HEK293 (cell line): Measurements from ENCODE around the gene HDAC11.

Source experiments
- CTCF ChIA-PET: fragments of 350-600 bp; formaldehyde crosslinking; extraction: SDS; loops from one replicate; lab custom pipeline; 2021; ENCODE audit warnings: antibody characterized with exemption; lab: Yijun Ruan, JAX
- POLR2A ChIA-PET: fragments of 300-600 bp; formaldehyde crosslinking; extraction: SDS; loops from one replicate; lab custom pipeline; 2020; ENCODE audit warnings: antibody characterized with exemption, inconsistent platforms; lab: Yijun Ruan, JAX
- H3K27ac ChIP-seq: fragments of 200-500 bp; sonication (Bioruptor generic); 2 replicates; pipeline ENCODE4 v1.5.1; 2014; ENCODE audit warnings: low read depth, low read length, control low read depth, inconsistent platforms; ENCODE audit errors: extremely low read depth
- H3K36me3 ChIP-seq, 2 experiments: fragments of 200-500 bp in 1 of 2; sonication (Bioruptor generic) in 1 of 2; 1 replicate in 1 of 2; 2 replicates in 1 of 2; pipeline ENCODE4 v1.5.1; 2014 to 2017; ENCODE audit warnings: inconsistent platforms in 2 of 2, low read length in 2 of 2; ENCODE audit not compliant: control insufficient read depth in 2 of 2, insufficient read depth in 1 of 2
- H3K4me1 ChIP-seq: fragments of 200-500 bp; sonication (Bioruptor generic); 2 replicates; pipeline ENCODE4 v1.5.1; 2014; ENCODE audit warnings: mild to moderate bottlenecking, low read length, inconsistent platforms; ENCODE audit not compliant: control insufficient read depth, insufficient read depth
- H3K4me3 ChIP-seq: 2 replicates; pipeline ENCODE4 v1.5.1; 2011; ENCODE audit warnings: low read depth, mild to moderate bottlenecking, control low read depth, low read length, moderate library complexity
- H3K9me3 ChIP-seq: fragments of 200-500 bp; sonication (Bioruptor generic); 2 replicates; pipeline ENCODE4 v1.5.1; 2014; ENCODE audit warnings: low read depth, low read length, inconsistent platforms; ENCODE audit not compliant: control insufficient read depth, insufficient read depth
- CTCF ChIP-seq: fragments of 450-650 bp; formaldehyde crosslinking; IDR thresholded peaks from 2 replicates; pipeline ENCODE4 v1.5.1; 2016; ENCODE audit warnings: missing biosample characterization, missing genetic modification characterization
- PRDM1 ChIP-seq: fragments of 450-650 bp; formaldehyde crosslinking; IDR thresholded peaks from 2 replicates; pipeline ENCODE4; 2016; ENCODE audit warnings: missing biosample characterization, missing genetic modification characterization
- PRDM6 ChIP-seq: fragments of 450-650 bp; formaldehyde crosslinking; IDR thresholded peaks from 2 replicates; pipeline ENCODE4 v1.5.1; 2017; ENCODE audit warnings: missing biosample characterization, missing genetic modification characterization
- ZBTB20 ChIP-seq: fragments of 450-650 bp; formaldehyde crosslinking; IDR thresholded peaks from 2 replicates; pipeline ENCODE4 v1.5.1; 2016; ENCODE audit warnings: missing biosample characterization, missing genetic modification characterization
- ZIC2 ChIP-seq: fragments of 450-650 bp; formaldehyde crosslinking; IDR thresholded peaks from 2 replicates; pipeline ENCODE4 v1.5.1; 2016; ENCODE audit warnings: missing biosample characterization, missing genetic modification characterization
- ZNF148 ChIP-seq: fragments of 450-650 bp; formaldehyde crosslinking; IDR thresholded peaks from 2 replicates; pipeline ENCODE4 v1.5.0; 2017; ENCODE audit warnings: missing biosample characterization, missing genetic modification characterization, borderline replicate concordance
- ZNF202 ChIP-seq: fragments of 450-650 bp; formaldehyde crosslinking; IDR thresholded peaks from 2 replicates; pipeline ENCODE4 v1.5.1; 2016; ENCODE audit warnings: missing biosample characterization, missing genetic modification characterization, borderline replicate concordance
- ZNF239 ChIP-seq: fragments of 450-650 bp; formaldehyde crosslinking; IDR thresholded peaks from 2 replicates; pipeline ENCODE4 v1.5.1; 2016; ENCODE audit warnings: missing biosample characterization, missing genetic modification characterization
- ZNF24 ChIP-seq: fragments of 450-650 bp; formaldehyde crosslinking; IDR thresholded peaks from 2 replicates; pipeline ENCODE4 v1.5.1; 2016; ENCODE audit warnings: missing biosample characterization, missing genetic modification characterization
- ZNF280C ChIP-seq: fragments of 450-650 bp; formaldehyde crosslinking; IDR thresholded peaks from 2 replicates; pipeline ENCODE4 v1.5.1; 2016; ENCODE audit warnings: missing biosample characterization, missing genetic modification characterization
- ZNF341 ChIP-seq: fragments of 450-650 bp; formaldehyde crosslinking; IDR thresholded peaks from 2 replicates; pipeline ENCODE4; 2016; ENCODE audit warnings: low read depth, missing biosample characterization, missing genetic modification characterization
- ZNF37A ChIP-seq: fragments of 450-650 bp; IDR thresholded peaks from 2 replicates; pipeline ENCODE4 v1.5.1; 2018; ENCODE audit warnings: missing biosample characterization, missing genetic modification characterization
- ZNF510 ChIP-seq: fragments of 450-650 bp; formaldehyde crosslinking; IDR thresholded peaks from 2 replicates; pipeline ENCODE4 v1.5.1; 2018; ENCODE audit warnings: mild to moderate bottlenecking, missing genetic modification characterization, missing biosample characterization; ENCODE audit not compliant: insufficient replicate concordance
- ZNF610 ChIP-seq: fragments of 450-650 bp; formaldehyde crosslinking; IDR thresholded peaks from 2 replicates; pipeline ENCODE4 v1.5.1; 2016; ENCODE audit warnings: missing biosample characterization, missing genetic modification characterization, borderline replicate concordance
- ZNF639 ChIP-seq: fragments of 450-650 bp; formaldehyde crosslinking; IDR thresholded peaks from 2 replicates; pipeline ENCODE4 v1.5.1; 2016; ENCODE audit warnings: missing biosample characterization, missing genetic modification characterization
- ZNF654 ChIP-seq: fragments of 450-650 bp; formaldehyde crosslinking; IDR thresholded peaks from 2 replicates; pipeline ENCODE4 v1.5.1; 2016; ENCODE audit warnings: low read depth, missing biosample characterization, missing genetic modification characterization
- ZNF843 ChIP-seq: fragments of 450-650 bp; formaldehyde crosslinking; IDR thresholded peaks from 2 replicates; pipeline ENCODE4 v1.5.1; 2016; ENCODE audit warnings: missing biosample characterization, missing genetic modification characterization

The HDAC11 gene

GRCh38 chr3:13493867-13494441 is 13.8 kb downstream of the HDAC11 start (continued):
- TF ChIP-seq ZNF280C (tag by site-specific recombination) (no peak), ZIC2 (peak; percentile 78), ZNF610 (tag by site-specific recombination) (no peak), ZNF639 (tag by site-specific recombination) (no peak), ZNF202 (tag by site-specific recombination) (no peak), ZNF843 (tag by site-specific recombination) (no peak), ZNF239 (tag by site-specific recombination) (peak; percentile 77; the same call in 1 of the 2 replicates), PRDM6 (tag by site-specific recombination) (no peak), ZNF510 (tag by site-specific recombination) (no peak), PRDM1 (tag by site-specific recombination) (no peak), ZNF24 (tag by site-specific recombination) (no peak)

- TF ChIP-seq ZBTB20 (tag by site-specific recombination) (0 out of 2 replicates have a peak, but pooled peaks have one; percentile 6), ZNF654 (tag by site-specific recombination) (no peak), ZNF341 (tag by site-specific recombination) (peak; percentile 15; the same call in 1 of the 2 replicates), CTCF (tag by site-specific recombination) (peak; percentile 71), ZNF202 (tag by site-specific recombination) (no peak), ZNF37A (tag by site-specific recombination) (no peak), ZNF148 (tag by site-specific recombination) (no peak), ZIC2 (0 out of 2 replicates have a peak, but pooled peaks have one; percentile 11)
- Histone ChIP-seq H3K4me1 (no peaks in the 10 kb centered on the region), H3K36me3 (peaks cover 0 to 5% of the 10 kb centered on the region in 2 experiments; a peak in 1 of 3 replicates), H3K4me3 (no peak overlapping the region), H3K9me3 (no peaks in the 10 kb centered on the region), H3K27ac (no peak overlapping the region)
- ChIA-PET POLR2A (no interaction called here), CTCF (interaction anchor here (0.7 to 3.2 kb wide), 8 partner anchors 12 to 154 kb away, joined by 3 to 219 read pairs (median 4); no protein-coding TSS in a partner anchor)
Measured at GRCh38 chr3:13494463-13495350, 14.6 kb downstream of the HDAC11 start.
